ENCODE measurements around the gene WDR45B. TPM values are rescaled to one million over a fixed set of nuclear protein-coding genes. Genes with fewer than 3 reads are reported as not detected.

WDR45B gene
- total RNA-seq, 4 donors from 2014 or later = 79.3 to 95.9 (median 84.2) TPM

DNA sequence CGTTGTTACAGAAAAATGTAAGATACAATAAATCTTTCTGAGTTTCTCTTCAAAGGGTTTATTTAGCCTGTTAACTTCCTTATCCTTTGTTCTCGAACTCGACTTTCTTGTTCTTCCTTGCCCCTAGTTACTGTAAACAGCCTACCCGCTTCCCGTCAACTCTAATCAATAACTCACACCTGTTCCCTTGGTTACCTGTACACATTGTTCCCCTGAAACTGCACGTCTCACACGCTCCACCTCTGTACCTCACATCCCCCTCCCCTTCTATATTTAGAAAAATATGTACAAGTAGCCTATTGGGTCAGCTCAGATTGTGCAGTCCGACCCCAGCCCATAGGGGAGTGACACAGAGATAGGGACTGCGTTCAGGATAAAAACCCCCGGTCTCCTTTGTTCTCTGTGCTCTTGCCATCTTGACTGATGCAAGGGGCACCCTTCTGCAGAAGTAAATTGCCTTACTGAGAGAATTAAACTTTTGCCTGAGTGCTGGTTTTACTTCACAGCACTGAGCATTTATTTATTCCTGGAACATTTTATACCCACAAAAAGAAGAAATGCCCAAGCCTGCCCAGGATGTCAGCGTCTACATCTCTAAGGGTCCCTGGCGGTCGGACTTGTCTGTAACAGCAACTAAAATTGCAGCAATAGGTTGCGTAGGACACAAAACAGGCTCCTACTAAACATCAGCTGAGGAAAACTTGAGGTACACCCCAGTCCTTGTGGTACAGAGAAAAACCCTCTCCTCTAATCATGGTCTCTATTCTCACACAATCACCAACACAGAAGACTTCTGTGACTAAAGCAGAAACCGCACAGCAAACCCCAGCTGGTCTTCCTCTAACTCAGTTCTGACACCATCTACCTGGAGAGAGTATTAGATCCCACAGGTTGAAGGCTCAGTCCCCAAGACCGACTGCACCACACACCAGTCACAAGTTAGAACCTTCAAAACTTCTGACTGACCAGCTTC, 11.3 kb downstream of the WDR45B start:
- Histone ChIP-seq H3K9me3 (no peaks in the 10 kb centered on the region), H3K36me3 (peaks cover 3 to 11% of the 10 kb centered on the region in 2 donors), H3K27me3 (no peaks in the 10 kb centered on the region), H3K4me1 (no peaks in the 10 kb centered on the region), H3K4me3 (replicated peaks in 1 of 3) (no peak overlapping the region), H3K27ac (no peak overlapping the region)
- intact Hi-C loops (cut with DNase I) = no loop called here
- WGBS, 2 donors = 90% methylated on average over 16 of the region's 16 CpGs
- no peak for DNase-seq
- no peak for TF ChIP-seq POLR2A (IDR thresholded peaks at IDR 0.05)
- no peak for TF ChIP-seq CTCF (IDR thresholded peaks at IDR 0.05)

DNA sequence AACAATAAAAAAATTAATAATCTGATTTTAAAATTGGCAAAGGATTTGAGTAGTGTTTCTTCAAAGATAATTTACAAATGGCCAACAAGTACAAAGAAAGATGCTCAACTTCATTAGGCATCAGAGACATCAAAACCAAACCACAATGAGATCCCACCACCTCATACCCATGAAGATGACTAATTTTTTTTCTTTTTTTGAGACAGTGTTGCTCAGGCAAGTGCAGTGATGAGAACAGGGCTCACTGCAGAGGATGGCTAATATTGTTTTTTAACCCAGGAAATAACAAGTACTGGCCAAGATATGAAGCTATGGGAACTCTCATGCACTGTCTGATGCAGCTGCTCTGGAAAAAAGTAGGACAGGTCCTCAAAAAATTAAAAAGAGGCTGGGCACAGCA, 14.9 kb downstream of the WDR45B start:
- intact Hi-C loops (cut with DNase I) = no loop called here
- Histone ChIP-seq H3K36me3 (peaks cover 0 to 11% of the 10 kb centered on the region in 2 donors), H3K27me3 (no peaks in the 10 kb centered on the region), H3K4me1 (no peaks in the 10 kb centered on the region), H3K4me3 (replicated peaks in 1 of 3) (no peak overlapping the region), H3K27ac (no peak overlapping the region), H3K9me3 (no peaks in the 10 kb centered on the region)
- TF ChIP-seq CTCF (IDR thresholded peaks at IDR 0.05) = no peak
- no peak for TF ChIP-seq POLR2A (IDR thresholded peaks at IDR 0.05)
- DNase-seq = no peak

- intact Hi-C loops (cut with DNase I) = no loop called here
- TF ChIP-seq CTCF (IDR thresholded peaks at IDR 0.05) (no peak), POLR2A (IDR thresholded peaks at IDR 0.05) (no peak)
- Histone ChIP-seq H3K36me3 (peaks cover 0 to 18% of the 10 kb centered on the region in 2 donors), H3K4me3 (replicated peaks in 1 of 3) (no peak overlapping the region), H3K9me3 (no peaks in the 10 kb centered on the region), H3K27me3 (no peaks in the 10 kb centered on the region), H3K4me1 (no peaks in the 10 kb centered on the region), H3K27ac (no peak overlapping the region)
- WGBS, 2 donors = 81 to 82% methylated on average over 8 of the region's 8 CpGs
- no peak for DNase-seq
Measured at GRCh38 chr17:82632451-82632850, 15.8 kb downstream of the WDR45B start.

DNA sequence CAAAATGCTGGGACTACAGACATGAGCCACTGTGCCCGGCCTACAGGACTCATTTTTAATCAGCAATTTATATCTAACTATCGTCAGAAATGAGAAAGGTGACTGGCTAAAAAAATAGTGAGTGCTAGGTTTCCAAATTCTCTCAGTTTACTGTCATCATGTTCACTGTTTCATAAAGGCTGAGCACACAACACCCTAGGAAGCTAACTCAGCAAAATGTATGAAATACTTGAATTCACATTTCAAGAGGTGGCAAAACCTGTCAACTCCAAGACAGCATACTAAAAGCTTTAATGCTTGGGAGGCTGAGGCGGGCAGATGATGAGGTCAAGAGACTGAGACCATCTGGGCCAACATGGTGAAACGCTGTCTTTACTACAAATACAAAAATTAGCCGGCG, 16.7 kb downstream of the WDR45B start:
- no peak for DNase-seq
- WGBS, 2 donors = 75 to 87% methylated on average over 6 of the region's 6 CpGs
- TF ChIP-seq POLR2A (IDR thresholded peaks at IDR 0.05) (no peak), CTCF (IDR thresholded peaks at IDR 0.05) (no peak)
- Histone ChIP-seq H3K4me1 (no peaks in the 10 kb centered on the region), H3K9me3 (no peaks in the 10 kb centered on the region), H3K4me3 (replicated peaks in 1 of 3) (no peak overlapping the region), H3K36me3 (peaks cover 0 to 24% of the 10 kb centered on the region in 2 donors), H3K27ac (no peak overlapping the region), H3K27me3 (no peaks in the 10 kb centered on the region)
- intact Hi-C loops (cut with DNase I) = no loop called here

- Histone ChIP-seq H3K27ac (no peak overlapping the region), H3K4me3 (replicated peaks in 1 of 3) (no peak overlapping the region), H3K9me3 (no peaks in the 10 kb centered on the region), H3K27me3 (no peaks in the 10 kb centered on the region), H3K36me3 (peaks cover 4 to 35% of the 10 kb centered on the region in 2 donors), H3K4me1 (no peaks in the 10 kb centered on the region)
- TF ChIP-seq POLR2A (IDR thresholded peaks at IDR 0.05) (no peak), CTCF (IDR thresholded peaks at IDR 0.05) (no peak)
- WGBS, 2 donors = 93 to 95% methylated on average over 12 of the region's 12 CpGs
- DNase-seq = no peak
- intact Hi-C loops (cut with DNase I) = no loop called here
Measured at GRCh38 chr17:82630212-82630611, 18.0 kb downstream of the WDR45B start.
